GM18858 (cell line): ENCODE data around the gene INO80D.
A peak's percentile ranks its signal among the peaks of the same experiment; 100 is the strongest.
"Not testable (repeated sequence)": the region's sequence is repeated elsewhere in the genome, so short reads cannot be mapped to it uniquely, and the experiment has no call there.

Source experiments
- ATAC-seq: cut with Tn5 transposase; IDR thresholded peaks from one replicate; pipeline ENCODE4 v1.9.1; 2021; ENCODE audit not compliant: unreplicated experiment

Gene INO80D

GRCh38 chr2:206033452-206033851, 52.5 kb downstream of the INO80D start:
- ATAC-seq: not testable (repeated sequence)

GRCh38 chr2:206031950-206032567, 53.9 kb downstream of the INO80D start:
- ATAC-seq: no peak

- ATAC-seq: peak; percentile 73
These were observed 54.7 kb downstream of the INO80D start for GRCh38 chr2:206031162-206031784.

GRCh38 chr2:206028101-206028500, 57.9 kb downstream of the INO80D start:
- no peak for ATAC-seq

GRCh38 chr2:206023183-206023582, 62.8 kb downstream of the INO80D start:
- no peak for ATAC-seq

GRCh38 chr2:206020171-206020570, 65.8 kb downstream of the INO80D start:
- no peak for ATAC-seq

- ATAC-seq: not testable (repeated sequence)
These were observed 70.2 kb downstream of the INO80D start for GRCh38 chr2:206015746-206016145.

- ATAC-seq: no peak
These were observed 74.2 kb downstream of the INO80D start for GRCh38 chr2:206011795-206012194.

- ATAC-seq: no peak
These were observed 74.9 kb downstream of the INO80D start for GRCh38 chr2:206011018-206011614.

GRCh38 chr2:206004004-206004693, 81.8 kb downstream of the INO80D start:
- no peak for ATAC-seq

- ATAC-seq: no peak
These were observed 83.5 kb downstream of the INO80D start for GRCh38 chr2:206002440-206002839.

- ATAC-seq: no peak
These were observed 84.1 kb downstream of the INO80D start for GRCh38 chr2:206001912-206002311.

- ATAC-seq: no peak
These were observed 85.2 kb downstream of the INO80D start for GRCh38 chr2:206000776-206001175.

GRCh38 chr2:205998583-205998982, 87.4 kb downstream of the INO80D start:
- ATAC-seq: no peak

- ATAC-seq: no peak
These were observed 89.8 kb downstream of the INO80D start for GRCh38 chr2:205996161-205996560.

GRCh38 chr2:205995260-205995659, 90.7 kb downstream of the INO80D start:
- no peak for ATAC-seq

- no peak for ATAC-seq
These were observed 91.6 kb downstream of the INO80D start for GRCh38 chr2:205994344-205994743.

GRCh38 chr2:205990104-205990503, 95.9 kb downstream of the INO80D start:
- ATAC-seq: no peak

GRCh38 chr2:205989271-205990071, 96.5 kb downstream of the INO80D start:
- no peak for ATAC-seq

GRCh38 chr2:205988681-205989080, 97.3 kb downstream of the INO80D start:
- not testable (repeated sequence) for ATAC-seq

- no peak for ATAC-seq
These were observed 97.7 kb downstream of the INO80D start for GRCh38 chr2:205988274-205988673.
